Upper lobe of left lung (tissue), 4 donors: ENCODE measurements around the gene ZBTB8OS.

Source experiments
- CTCF ChIP-seq, 6 experiments: fragments of 450-650 bp in 4 of 6; fragments of 200-600 bp in 2 of 6; sonication (generic) in 2 of 6; IDR thresholded peaks; one replicate each; pipeline ENCODE4 v1.5.1; 2016 to 2019; ENCODE audit warnings: antibody characterized with exemption in 6 of 6
- POLR2A ChIP-seq, 4 donors: fragments of 450-650 bp; IDR thresholded peaks; one replicate each; pipeline ENCODE4 v1.5.1; 2016 to 2017; ENCODE audit warnings: antibody characterized with exemption in 4 of 4, mild to moderate bottlenecking in 2 of 4

DNA sequence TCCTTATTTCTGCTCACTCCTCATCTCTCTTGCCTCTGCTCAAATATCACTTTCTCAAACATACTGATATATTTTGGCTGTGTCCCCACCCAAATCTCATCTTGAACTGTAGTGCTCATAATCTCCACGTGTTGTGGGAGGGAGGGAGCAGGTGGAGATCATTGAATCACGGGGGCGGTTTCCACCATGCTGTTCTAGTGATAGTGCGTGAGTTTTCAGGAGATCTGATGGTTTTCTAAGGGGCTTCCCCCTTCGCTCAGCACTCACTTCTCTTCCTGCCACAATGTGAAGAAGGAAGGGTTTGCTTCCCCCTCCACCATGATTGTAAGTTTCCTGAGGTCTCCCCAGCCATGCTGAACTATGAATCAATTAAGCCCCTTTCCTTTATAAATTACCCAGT lies 26.6 kb downstream of the ZBTB8OS start:
- TF ChIP-seq CTCF (IDR thresholded peaks at IDR 0.05) (no peak), POLR2A (IDR thresholded peaks at IDR 0.05) (no peak)
